ENCODE data around the gene CYTH4. TPM values are rescaled to one million over a fixed set of nuclear protein-coding genes. Genes with fewer than 3 reads are reported as not detected.

CYTH4 gene
- total and polyA plus RNA-seq, 10 of the 15 experiments (the other 5 are each of a cell fraction or from before 2014, with no cell fraction given) = 1.5 to 27.3 (median 16.9) TPM

DNA sequence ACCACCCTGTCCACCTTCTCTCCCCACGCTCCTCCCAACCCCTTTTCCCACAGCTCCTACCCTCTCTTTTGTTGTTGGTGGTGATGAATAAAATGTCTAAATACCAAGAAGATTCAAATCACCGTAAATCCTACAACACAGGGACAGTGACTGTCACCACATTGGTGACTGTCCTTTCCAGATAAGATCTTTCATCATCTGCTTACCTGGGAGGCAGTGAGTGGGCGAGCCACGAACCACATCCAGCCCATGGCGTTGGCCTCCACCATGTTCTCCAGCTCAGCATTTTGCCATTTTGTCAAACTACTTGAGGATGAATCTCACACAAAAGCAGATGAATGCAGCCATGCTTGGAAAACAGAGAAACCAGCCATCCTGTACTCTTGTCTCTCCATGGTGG is 6.7 kb upstream of the CYTH4 start:
- no peak for ATAC-seq
- FAIRE-seq = no peak
- SMC1A ChIA-PET (ENCODE audit: uncharacterized antibody, unreplicated experiment) = interaction anchor here (0.8 to 1.3 kb wide), 2 partner anchors 8 to 34 kb away, joined by 3 to 5 read pairs; no protein-coding TSS in a partner anchor
- no peak for TF ChIP-seq MYC (IDR thresholded peaks at IDR 0.05; ENCODE audit: insufficient read depth, insufficient read length, insufficient replicate concordance, low read length, severe bottlenecking)
- TF ChIP-seq, protein P1, sequence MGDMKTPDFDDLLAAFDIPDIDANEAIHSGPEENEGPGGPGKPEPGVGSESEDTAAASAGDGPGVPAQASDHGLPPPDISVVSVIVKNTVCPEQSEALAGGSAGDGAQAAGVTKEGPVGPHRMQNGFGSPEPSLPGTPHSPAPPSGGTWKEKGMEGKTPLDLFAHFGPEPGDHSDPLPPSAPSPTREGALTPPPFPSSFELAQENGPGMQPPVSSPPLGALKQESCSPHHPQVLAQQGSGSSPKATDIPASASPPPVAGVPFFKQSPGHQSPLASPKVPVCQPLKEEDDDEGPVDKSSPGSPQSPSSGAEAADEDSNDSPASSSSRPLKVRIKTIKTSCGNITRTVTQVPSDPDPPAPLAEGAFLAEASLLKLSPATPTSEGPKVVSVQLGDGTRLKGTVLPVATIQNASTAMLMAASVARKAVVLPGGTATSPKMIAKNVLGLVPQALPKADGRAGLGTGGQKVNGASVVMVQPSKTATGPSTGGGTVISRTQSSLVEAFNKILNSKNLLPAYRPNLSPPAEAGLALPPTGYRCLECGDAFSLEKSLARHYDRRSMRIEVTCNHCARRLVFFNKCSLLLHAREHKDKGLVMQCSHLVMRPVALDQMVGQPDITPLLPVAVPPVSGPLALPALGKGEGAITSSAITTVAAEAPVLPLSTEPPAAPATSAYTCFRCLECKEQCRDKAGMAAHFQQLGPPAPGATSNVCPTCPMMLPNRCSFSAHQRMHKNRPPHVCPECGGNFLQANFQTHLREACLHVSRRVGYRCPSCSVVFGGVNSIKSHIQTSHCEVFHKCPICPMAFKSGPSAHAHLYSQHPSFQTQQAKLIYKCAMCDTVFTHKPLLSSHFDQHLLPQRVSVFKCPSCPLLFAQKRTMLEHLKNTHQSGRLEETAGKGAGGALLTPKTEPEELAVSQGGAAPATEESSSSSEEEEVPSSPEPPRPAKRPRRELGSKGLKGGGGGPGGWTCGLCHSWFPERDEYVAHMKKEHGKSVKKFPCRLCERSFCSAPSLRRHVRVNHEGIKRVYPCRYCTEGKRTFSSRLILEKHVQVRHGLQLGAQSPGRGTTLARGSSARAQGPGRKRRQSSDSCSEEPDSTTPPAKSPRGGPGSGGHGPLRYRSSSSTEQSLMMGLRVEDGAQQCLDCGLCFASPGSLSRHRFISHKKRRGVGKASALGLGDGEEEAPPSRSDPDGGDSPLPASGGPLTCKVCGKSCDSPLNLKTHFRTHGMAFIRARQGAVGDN (IDR thresholded peaks at IDR 0.05) = no peak
- TF ChIP-seq, protein P2, sequence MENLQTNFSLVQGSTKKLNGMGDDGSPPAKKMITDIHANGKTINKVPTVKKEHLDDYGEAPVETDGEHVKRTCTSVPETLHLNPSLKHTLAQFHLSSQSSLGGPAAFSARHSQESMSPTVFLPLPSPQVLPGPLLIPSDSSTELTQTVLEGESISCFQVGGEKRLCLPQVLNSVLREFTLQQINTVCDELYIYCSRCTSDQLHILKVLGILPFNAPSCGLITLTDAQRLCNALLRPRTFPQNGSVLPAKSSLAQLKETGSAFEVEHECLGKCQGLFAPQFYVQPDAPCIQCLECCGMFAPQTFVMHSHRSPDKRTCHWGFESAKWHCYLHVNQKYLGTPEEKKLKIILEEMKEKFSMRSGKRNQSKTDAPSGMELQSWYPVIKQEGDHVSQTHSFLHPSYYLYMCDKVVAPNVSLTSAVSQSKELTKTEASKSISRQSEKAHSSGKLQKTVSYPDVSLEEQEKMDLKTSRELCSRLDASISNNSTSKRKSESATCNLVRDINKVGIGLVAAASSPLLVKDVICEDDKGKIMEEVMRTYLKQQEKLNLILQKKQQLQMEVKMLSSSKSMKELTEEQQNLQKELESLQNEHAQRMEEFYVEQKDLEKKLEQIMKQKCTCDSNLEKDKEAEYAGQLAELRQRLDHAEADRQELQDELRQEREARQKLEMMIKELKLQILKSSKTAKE (IDR thresholded peaks at IDR 0.05; ENCODE audit: low read depth, poor library complexity, severe bottlenecking) = no peak
- TF ChIP-seq KLF5 (IDR thresholded peaks at IDR 0.05; ENCODE audit: partially characterized antibody) = no peak
- TF ChIP-seq, protein P3, sequence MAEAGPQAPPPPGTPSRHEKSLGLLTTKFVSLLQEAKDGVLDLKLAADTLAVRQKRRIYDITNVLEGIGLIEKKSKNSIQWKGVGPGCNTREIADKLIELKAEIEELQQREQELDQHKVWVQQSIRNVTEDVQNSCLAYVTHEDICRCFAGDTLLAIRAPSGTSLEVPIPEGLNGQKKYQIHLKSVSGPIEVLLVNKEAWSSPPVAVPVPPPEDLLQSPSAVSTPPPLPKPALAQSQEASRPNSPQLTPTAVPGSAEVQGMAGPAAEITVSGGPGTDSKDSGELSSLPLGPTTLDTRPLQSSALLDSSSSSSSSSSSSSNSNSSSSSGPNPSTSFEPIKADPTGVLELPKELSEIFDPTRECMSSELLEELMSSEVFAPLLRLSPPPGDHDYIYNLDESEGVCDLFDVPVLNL (IDR thresholded peaks at IDR 0.05; ENCODE audit: low read depth, low read length) = no peak
- no peak for TF ChIP-seq EGR1 (IDR thresholded peaks at IDR 0.05; ENCODE audit: borderline replicate concordance in 1 of 2, low read depth in 2 of 2, low read length in 2 of 2)
- no peak for TF ChIP-seq KAT2A (conservative IDR thresholded peaks at IDR 0.05; ENCODE audit: control insufficient read depth, low read depth, low read length)
- no peak for TF ChIP-seq ZNF384 (IDR thresholded peaks at IDR 0.05; ENCODE audit: borderline replicate concordance, low read depth, low read length)
- no peak for TF ChIP-seq PAX5 (IDR thresholded peaks at IDR 0.05; ENCODE audit: borderline replicate concordance, low read depth, low read length)
- TF ChIP-seq MXI1 (IDR thresholded peaks at IDR 0.05; ENCODE audit: low read depth, low read length) = no peak
- no peak for TF ChIP-seq SIX5 (IDR thresholded peaks at IDR 0.05; ENCODE audit: low read depth, low read length, severe bottlenecking)
- TF ChIP-seq, protein P4, sequence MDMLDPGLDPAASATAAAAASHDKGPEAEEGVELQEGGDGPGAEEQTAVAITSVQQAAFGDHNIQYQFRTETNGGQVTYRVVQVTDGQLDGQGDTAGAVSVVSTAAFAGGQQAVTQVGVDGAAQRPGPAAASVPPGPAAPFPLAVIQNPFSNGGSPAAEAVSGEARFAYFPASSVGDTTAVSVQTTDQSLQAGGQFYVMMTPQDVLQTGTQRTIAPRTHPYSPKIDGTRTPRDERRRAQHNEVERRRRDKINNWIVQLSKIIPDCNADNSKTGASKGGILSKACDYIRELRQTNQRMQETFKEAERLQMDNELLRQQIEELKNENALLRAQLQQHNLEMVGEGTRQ (IDR thresholded peaks at IDR 0.05; ENCODE audit: borderline replicate concordance, low read depth, low read length) = no peak
- TF ChIP-seq WRNIP1 (IDR thresholded peaks at IDR 0.05; ENCODE audit: borderline replicate concordance, low read depth, low read length) = no peak
- TF ChIP-seq EP300 (IDR thresholded peaks at IDR 0.05; ENCODE audit: borderline replicate concordance in 1 of 2, control insufficient read depth in 1 of 2, low read depth in 2 of 2, low read length in 2 of 2) = no peak
- Histone ChIP-seq H3K9ac (ENCODE audit: control insufficient read depth, insufficient read depth, low read length) (no peak overlapping the region), H3K36me3 (ENCODE audit: control insufficient read depth in 2 of 2, insufficient read depth in 2 of 2, low read length in 1 of 2) (no peaks in the 10 kb centered on the region), H3K4me1 (ENCODE audit: control insufficient read depth, insufficient read depth, low read length) (peaks cover 27% of the 10 kb centered on the region), H3K4me3 (no peak overlapping the region), H3K9me3 (replicated peaks; ENCODE audit: control insufficient read depth, insufficient read depth, low read length) (no peaks in the 10 kb centered on the region), H3K4me2 (ENCODE audit: control insufficient read depth, insufficient read depth) (no peak overlapping the region), H2AFZ (ENCODE audit: control insufficient read depth, low read depth, low read length) (no peak overlapping the region), H3K79me2 (ENCODE audit: control insufficient read depth, insufficient read depth, low read length) (no peaks in the 10 kb centered on the region), H3K27ac (ENCODE audit: control insufficient read depth, insufficient read depth) (no peak overlapping the region), H4K20me1 (ENCODE audit: control insufficient read depth, insufficient read depth) (no peaks in the 10 kb centered on the region), H3K27me3 (replicated peaks in 1 of 2; ENCODE audit: control insufficient read depth in 2 of 2, insufficient read depth in 2 of 2, low read length in 1 of 2) (no peaks in the 10 kb centered on the region)
- RAD21 ChIA-PET (ENCODE audit: unreplicated experiment) = interaction anchor here (0.5 to 1.7 kb wide), 4 partner anchors 16 to 130 kb away, joined by 3 read pairs; no protein-coding TSS in a partner anchor
- no TSS peak for BruUV-seq (replicated peaks)
- CTCF ChIA-PET = interaction anchor here (0.8 to 9.6 kb wide), 2 partner anchors 16 to 35 kb away, joined by 3 to 61 read pairs; no protein-coding TSS in a partner anchor
- in situ Hi-C loops (cut with MboI) (no loop called here), intact Hi-C loops (cut with micrococcal nuclease; ENCODE audit: unreplicated experiment) (no loop called here)
- POLR2A ChIA-PET = no interaction called here
- 92% methylated on average over 5 of the region's 5 CpGs for WGBS (ENCODE audit: insufficient coverage, insufficient replicate concordance, low lambda C conversion rate, missing lambda C conversion rate)
- no peak for DNase-seq (ENCODE audit: low read depth, low spot score)

Data from GM12878 (cell line).